ENCODE data around the gene ETV6.

GRCh38 chr12:11734580-11735180, 85.2 kb downstream of the ETV6 start:
- TF ChIP-seq, protein P1, sequence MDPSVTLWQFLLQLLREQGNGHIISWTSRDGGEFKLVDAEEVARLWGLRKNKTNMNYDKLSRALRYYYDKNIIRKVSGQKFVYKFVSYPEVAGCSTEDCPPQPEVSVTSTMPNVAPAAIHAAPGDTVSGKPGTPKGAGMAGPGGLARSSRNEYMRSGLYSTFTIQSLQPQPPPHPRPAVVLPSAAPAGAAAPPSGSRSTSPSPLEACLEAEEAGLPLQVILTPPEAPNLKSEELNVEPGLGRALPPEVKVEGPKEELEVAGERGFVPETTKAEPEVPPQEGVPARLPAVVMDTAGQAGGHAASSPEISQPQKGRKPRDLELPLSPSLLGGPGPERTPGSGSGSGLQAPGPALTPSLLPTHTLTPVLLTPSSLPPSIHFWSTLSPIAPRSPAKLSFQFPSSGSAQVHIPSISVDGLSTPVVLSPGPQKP (IDR thresholded peaks at IDR 0.05; ENCODE audit: low read depth, low read length), result no peak
- TF ChIP-seq, protein P2, sequence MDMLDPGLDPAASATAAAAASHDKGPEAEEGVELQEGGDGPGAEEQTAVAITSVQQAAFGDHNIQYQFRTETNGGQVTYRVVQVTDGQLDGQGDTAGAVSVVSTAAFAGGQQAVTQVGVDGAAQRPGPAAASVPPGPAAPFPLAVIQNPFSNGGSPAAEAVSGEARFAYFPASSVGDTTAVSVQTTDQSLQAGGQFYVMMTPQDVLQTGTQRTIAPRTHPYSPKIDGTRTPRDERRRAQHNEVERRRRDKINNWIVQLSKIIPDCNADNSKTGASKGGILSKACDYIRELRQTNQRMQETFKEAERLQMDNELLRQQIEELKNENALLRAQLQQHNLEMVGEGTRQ (IDR thresholded peaks at IDR 0.05), result no peak
- TF ChIP-seq, protein P3, sequence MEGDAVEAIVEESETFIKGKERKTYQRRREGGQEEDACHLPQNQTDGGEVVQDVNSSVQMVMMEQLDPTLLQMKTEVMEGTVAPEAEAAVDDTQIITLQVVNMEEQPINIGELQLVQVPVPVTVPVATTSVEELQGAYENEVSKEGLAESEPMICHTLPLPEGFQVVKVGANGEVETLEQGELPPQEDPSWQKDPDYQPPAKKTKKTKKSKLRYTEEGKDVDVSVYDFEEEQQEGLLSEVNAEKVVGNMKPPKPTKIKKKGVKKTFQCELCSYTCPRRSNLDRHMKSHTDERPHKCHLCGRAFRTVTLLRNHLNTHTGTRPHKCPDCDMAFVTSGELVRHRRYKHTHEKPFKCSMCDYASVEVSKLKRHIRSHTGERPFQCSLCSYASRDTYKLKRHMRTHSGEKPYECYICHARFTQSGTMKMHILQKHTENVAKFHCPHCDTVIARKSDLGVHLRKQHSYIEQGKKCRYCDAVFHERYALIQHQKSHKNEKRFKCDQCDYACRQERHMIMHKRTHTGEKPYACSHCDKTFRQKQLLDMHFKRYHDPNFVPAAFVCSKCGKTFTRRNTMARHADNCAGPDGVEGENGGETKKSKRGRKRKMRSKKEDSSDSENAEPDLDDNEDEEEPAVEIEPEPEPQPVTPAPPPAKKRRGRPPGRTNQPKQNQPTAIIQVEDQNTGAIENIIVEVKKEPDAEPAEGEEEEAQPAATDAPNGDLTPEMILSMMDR (IDR thresholded peaks at IDR 0.05), result no peak

All from A549 (cell line).